ENCODE results near the gene SMAD3. TPM values are rescaled to one million over a fixed set of nuclear protein-coding genes. Genes with fewer than 3 reads are reported as not detected.

Gene SMAD3
- total and polyA plus RNA-seq, 2 of the 4 experiments (the other 2 are of a cell fraction), result 71.0 to 177 TPM

GRCh38 chr15:67178569-67179210 lies 113.3 kb downstream of the SMAD3 start:
- Histone ChIP-seq H3K4me2 (ENCODE audit: low read depth, low read length) (peak overlapping the region; percentile 4), H3K9ac (ENCODE audit: low read depth, low read length) (peak overlapping the region; percentile 62), H3K23ac (ENCODE audit: low read depth, low read length) (peak overlapping the region; percentile 98), H2BK15ac (ENCODE audit: low read depth, low read length) (peak overlapping the region; percentile 86), H4K8ac (ENCODE audit: low read depth in 2 of 2, low read length in 2 of 2) (peak overlapping the region; percentile 66 to 96), H2BK5ac (ENCODE audit: low read depth, low read length, poor library complexity, severe bottlenecking) (peak overlapping the region; percentile 97), H4K20me1 (ENCODE audit: insufficient read depth, low read length) (peaks cover 9% of the 10 kb centered on the region), H3K18ac (ENCODE audit: low read depth, low read length) (peak overlapping the region; percentile 81), H3K9me3 (ENCODE audit: control insufficient read depth, insufficient read depth, low read length) (no peaks in the 10 kb centered on the region), H4K91ac (ENCODE audit: insufficient read depth, low read depth, low read length) (peak overlapping the region; percentile 97), H2AFZ (replicated peaks; ENCODE audit: low read length, poor library complexity) (peak overlapping the region; percentile 29), H2AK9ac (replicated peaks; ENCODE audit: low read depth, low read length, poor library complexity) (peak overlapping the region; percentile 33), H3K4ac (ENCODE audit: low read depth, low read length) (peak overlapping the region; percentile 95), H3K14ac (replicated peaks; ENCODE audit: low read depth, low read length) (peak overlapping the region; percentile 82), H3K4me1 (ENCODE audit: control insufficient read depth, insufficient read depth, low read length) (peaks cover 63% of the 10 kb centered on the region), H3K4me3 (ENCODE audit: insufficient read depth, low read depth, low read length) (no peak overlapping the region), H3K36me3 (ENCODE audit: control insufficient read depth, insufficient read depth, low read length) (peaks cover 75% of the 10 kb centered on the region), H2AK5ac (ENCODE audit: low read depth, low read length) (peak overlapping the region; percentile 94), H2BK20ac (ENCODE audit: low read depth, low read length) (peak overlapping the region; percentile 98), H2BK120ac (ENCODE audit: low read depth, low read length) (peak overlapping the region; percentile 97), H3K27me3 (ENCODE audit: control insufficient read depth, insufficient read depth, low read length) (no peaks in the 10 kb centered on the region), H4K5ac (ENCODE audit: low read depth, low read length) (peak overlapping the region; percentile 67), H3K9me1 (ENCODE audit: insufficient read depth, low read length) (peaks cover 62% of the 10 kb centered on the region), H3K79me1 (ENCODE audit: low read depth in 1 of 2, low read length in 2 of 2) (peaks cover 60 to 91% of the 10 kb centered on the region in 2 experiments), H3K56ac (ENCODE audit: extremely low read depth, insufficient read depth, low read length) (peak overlapping the region; percentile 96), H3K27ac (ENCODE audit: insufficient read depth, low read length) (peak overlapping the region; percentile 93)
- dilution Hi-C loops (cut with HindIII; ENCODE audit: low sequenced_read_pairs, unreplicated experiment) (no loop called here), in situ Hi-C loops (cut with MboI; ENCODE audit: low sequenced_read_pairs) (loop anchor here (5.0 kb wide), 1 partner anchor 71 kb away; no protein-coding TSS in a partner anchor), intact Hi-C loops (cut with micrococcal nuclease) (loop anchor here (1.0 to 2.0 kb wide), 3 partner anchors 10 to 113 kb away; partner anchors contain the start of gene SMAD3)
- peak; percentile 99 for DNase-seq
- CTCF ChIA-PET, result interaction anchor here (0.6 kb wide), 1 partner anchor 42 kb away, joined by 3 read pairs; no protein-coding TSS in a partner anchor
- BruUV-seq (replicated peaks), result no TSS peak
- WGBS, 2 experiments (ENCODE audit: extremely low coverage in 2 of 2, insufficient read length in 1 of 2), result 15% methylated on average over 5 of the region's 11 CpGs; no CpG with 5 or more reads in 1 of the 2 experiments
- peak; percentile 74 for ATAC-seq (ENCODE audit: low read depth)
- POLR2A ChIA-PET (ENCODE audit: unreplicated experiment), result interaction anchor here (0.6 to 1.1 kb wide), 4 partner anchors 64 to 141 kb away, joined by 3 to 6 read pairs (median 4); no protein-coding TSS in a partner anchor
- TF ChIP-seq ELK1 (IDR thresholded peaks at IDR 0.05; ENCODE audit: borderline replicate concordance, low read depth, low read length) (no peak), RAD21 (IDR thresholded peaks at IDR 0.05; ENCODE audit: low read length) (peak; percentile 30), MAZ (IDR thresholded peaks at IDR 0.05; ENCODE audit: borderline replicate concordance, low read depth, low read length) (peak; percentile 34; the same call in 1 of the 2 replicates), NFE2L2 (IDR thresholded peaks at IDR 0.05; ENCODE audit: low read depth, low read length) (no peak), CHD1 (IDR thresholded peaks at IDR 0.05; ENCODE audit: low read depth, low read length) (peak; percentile 86), CEBPB (IDR thresholded peaks at IDR 0.05; ENCODE audit: low read depth, low read length) (peak; percentile 11; the same call in 1 of the 2 replicates), BHLHE40 (IDR thresholded peaks at IDR 0.05; ENCODE audit: low read depth, low read length) (peak; percentile 75), POLR2A (IDR thresholded peaks at IDR 0.05; ENCODE audit: low read depth, low read length) (no peak; the same call in 1 of the 2 replicates), USF2 (IDR thresholded peaks at IDR 0.05; ENCODE audit: low read depth, low read length) (peak; percentile 15; the same call in 1 of the 2 replicates), RCOR1 (IDR thresholded peaks at IDR 0.05; ENCODE audit: insufficient replicate concordance, low read length) (no peak), MAFK (IDR thresholded peaks at IDR 0.05; ENCODE audit: low read depth, low read length) (no peak; the same call in none of the 2 replicates), MXI1 (IDR thresholded peaks at IDR 0.05; ENCODE audit: borderline replicate concordance, low read depth, low read length) (peak; percentile 14; the same call in 1 of the 2 replicates), RFX5 (IDR thresholded peaks at IDR 0.05; ENCODE audit: low read depth, low read length) (no peak), CTCF (conservative IDR thresholded peaks at IDR 0.05; ENCODE audit: low read depth, low read length) (no peak)
